ENCODE results near the gene RAB28.

The RAB28 gene

DNA sequence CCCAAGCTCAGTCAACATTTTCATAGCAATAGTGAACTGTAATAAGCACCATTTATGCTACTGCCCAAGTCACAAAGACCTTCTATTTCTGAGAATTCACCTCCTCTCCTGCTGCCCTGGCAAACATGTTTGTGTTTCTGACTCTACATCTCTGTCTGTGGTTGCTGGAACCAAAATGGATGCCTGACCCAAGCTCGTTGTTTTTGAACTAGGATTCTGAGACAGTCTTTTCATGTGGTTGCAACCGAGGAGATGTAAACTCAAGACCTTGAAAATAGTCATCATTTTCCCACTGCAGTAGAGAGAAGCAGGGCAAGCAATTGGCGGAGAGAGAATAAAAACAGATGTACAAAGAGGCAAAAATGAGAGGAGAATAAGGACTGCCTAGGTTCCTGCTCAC is 160.2 kb downstream of the RAB28 start:
- H3K4me3 ChIP-seq (ENCODE audit: low read length), result no peak overlapping the region
- no peak for TF ChIP-seq CTCF (conservative IDR thresholded peaks at IDR 0.05; ENCODE audit: low read length)
- peak; percentile 5 for DNase-seq (ENCODE audit: low read depth)

- no peak for TF ChIP-seq CTCF (conservative IDR thresholded peaks at IDR 0.05; ENCODE audit: low read length)
- H3K4me3 ChIP-seq (ENCODE audit: low read length), result no peak overlapping the region
- DNase-seq (ENCODE audit: low read depth), result peak; percentile 100
Measured at GRCh38 chr4:13322681-13323101, 161.4 kb downstream of the RAB28 start.
